Measurements from ENCODE around the gene NRIP1. TPM values are rescaled to one million over a fixed set of nuclear protein-coding genes. Genes with fewer than 3 reads are reported as not detected.

Gene NRIP1
- total RNA-seq, 1 experiment from 2014 or later, result 14.6 TPM

GRCh38 chr21:14913638-14914037 lies 151.2 kb downstream of the NRIP1 start:
- H3K4me1 ChIP-seq (ENCODE audit: insufficient read depth, low read length, poor library complexity, severe bottlenecking), result no peaks in the 10 kb centered on the region
- no peak overlapping the region for H3K27ac ChIP-seq (ENCODE audit: low read depth, low read length, poor library complexity, severe bottlenecking)
- H3K27me3 ChIP-seq (replicated peaks; ENCODE audit: insufficient read depth, low read depth, low read length, poor library complexity), result no peaks in the 10 kb centered on the region
- no peak overlapping the region for H3K4me3 ChIP-seq (ENCODE audit: low read depth, low read length, poor library complexity, severe bottlenecking)
- H3K36me3 ChIP-seq (ENCODE audit: insufficient read depth, low read length, poor library complexity, severe bottlenecking), result no peaks in the 10 kb centered on the region
- H3K9me3 ChIP-seq (ENCODE audit: low read depth, low read length, poor library complexity, severe bottlenecking), result no peaks in the 10 kb centered on the region
- TF ChIP-seq EZH2 (IDR thresholded peaks at IDR 0.05; ENCODE audit: borderline replicate concordance, low read depth, low read length, poor library complexity, severe bottlenecking) (no peak), CTCF (conservative IDR thresholded peaks at IDR 0.05; ENCODE audit: low read depth, low read length) (no peak)
- intact Hi-C loops (cut with micrococcal nuclease; ENCODE audit: unreplicated experiment), result no loop called here
- ChIA-PET CTCF (no interaction called here), POLR2A (ENCODE audit: low non-redundant PET) (no interaction called here)
- no peak for DNase-seq (ENCODE audit: low spot score)
- no TSS peak for BruUV-seq (replicated peaks)

DNA sequence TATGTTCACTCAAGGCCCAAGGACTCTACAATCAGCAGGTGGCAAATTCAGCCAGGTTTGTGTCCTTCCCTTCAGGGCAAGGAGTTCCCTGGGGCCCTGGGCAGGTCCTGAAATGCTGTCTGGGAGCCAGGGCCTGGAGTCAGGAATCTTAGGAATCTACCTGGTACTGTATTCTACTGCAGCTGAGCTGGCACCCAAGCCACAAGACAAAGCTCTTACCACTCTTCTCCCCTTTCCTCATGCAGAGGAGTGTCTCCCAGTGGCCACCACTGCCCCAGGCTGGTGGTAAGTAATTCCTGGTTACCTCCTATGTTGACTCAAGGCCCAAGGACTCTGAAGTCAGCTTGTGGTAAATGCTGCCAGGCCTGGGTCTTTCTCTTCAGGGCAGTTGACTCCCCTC lies 153.4 kb downstream of the NRIP1 start:
- intact Hi-C loops (cut with micrococcal nuclease; ENCODE audit: unreplicated experiment), result no loop called here
- no TSS peak for BruUV-seq (replicated peaks)

More for the DNA sequence above, 153.4 kb downstream of the NRIP1 start:
- ChIA-PET CTCF (no interaction called here), POLR2A (ENCODE audit: low non-redundant PET) (no interaction called here)
- TF ChIP-seq EZH2 (IDR thresholded peaks at IDR 0.05; ENCODE audit: borderline replicate concordance, low read depth, low read length, poor library complexity, severe bottlenecking), result no peak
- TF ChIP-seq CTCF (conservative IDR thresholded peaks at IDR 0.05; ENCODE audit: low read depth, low read length), result no peak
- H3K27ac ChIP-seq (ENCODE audit: low read depth, low read length, poor library complexity, severe bottlenecking), result no peak overlapping the region
- no peaks in the 10 kb centered on the region for H3K4me1 ChIP-seq (ENCODE audit: insufficient read depth, low read length, poor library complexity, severe bottlenecking)
- no peaks in the 10 kb centered on the region for H3K36me3 ChIP-seq (ENCODE audit: insufficient read depth, low read length, poor library complexity, severe bottlenecking)
- H3K27me3 ChIP-seq (replicated peaks; ENCODE audit: insufficient read depth, low read depth, low read length, poor library complexity), result no peaks in the 10 kb centered on the region
- no peak overlapping the region for H3K4me3 ChIP-seq (ENCODE audit: low read depth, low read length, poor library complexity, severe bottlenecking)
- DNase-seq (ENCODE audit: low spot score), result no peak
- no peaks in the 10 kb centered on the region for H3K9me3 ChIP-seq (ENCODE audit: low read depth, low read length, poor library complexity, severe bottlenecking)
